Gastroesophageal sphincter (tissue), 4 donors: ENCODE data around the gene ELOVL6. TPM values are rescaled to one million over a fixed set of nuclear protein-coding genes. Genes with fewer than 3 reads are reported as not detected.
"Not testable (repeated sequence)": the region's sequence is repeated elsewhere in the genome, so short reads cannot be mapped to it uniquely, and the experiment has no call there.

Experiments used
- ATAC-seq: fragments of 150-250 bp; one replicate; pipeline ENCODE4 v1.9.1; 2016; ENCODE audit warnings: mild to moderate bottlenecking, moderate library complexity
- H3K27ac ChIP-seq, 4 donors: fragments of 200-600 bp; sonication (generic) in 3 of 4; 1 replicate in 3 of 4; 2 replicates in 1 of 4; pipeline ENCODE4 v1.5.1; 2016 to 2019
- H3K27me3 ChIP-seq: fragments of 200-600 bp; sonication (generic); one replicate; pipeline ENCODE4 v1.5.1; 2019
- H3K36me3 ChIP-seq, 2 donors: fragments of 200-600 bp; sonication (generic); one replicate each; pipeline ENCODE4 v1.5.1; 2019; ENCODE audit warnings: control low read depth in 1 of 2
- H3K4me1 ChIP-seq, 3 donors: fragments of 200-600 bp; sonication (generic); 1 replicate in 2 of 3; 2 replicates in 1 of 3; pipeline ENCODE4 v1.5.1; 2016 to 2019; ENCODE audit warnings: control low read depth in 2 of 3
- H3K4me3 ChIP-seq, 2 donors: fragments of 200-600 bp; sonication (generic); one replicate each; pipeline ENCODE4 v1.5.1; 2019; ENCODE audit warnings: mild to moderate bottlenecking in 1 of 2, moderate library complexity in 1 of 2
- H3K9me3 ChIP-seq, 3 donors: fragments of 200-600 bp; sonication (generic); one replicate each; pipeline ENCODE4 v1.5.1; 2017 to 2019; ENCODE audit warnings: control low read depth in 2 of 3
- CTCF ChIP-seq, 4 experiments: fragments of 200-600 bp in 2 of 4; fragments of 450-650 bp in 2 of 4; sonication (generic) in 1 of 4; IDR thresholded peaks; one replicate each; pipeline ENCODE4 v1.5.1; 2017 to 2019; ENCODE audit warnings: antibody characterized with exemption in 4 of 4, mild to moderate bottlenecking in 2 of 4, moderate library complexity in 2 of 4
- EP300 ChIP-seq: sonication (generic); formaldehyde crosslinking; IDR thresholded peaks from one replicate; pipeline ENCODE4 v1.6.1; 2017; ENCODE audit warnings: antibody characterized with exemption, mild to moderate bottlenecking
- POLR2A ChIP-seq, 2 donors: fragments of 450-650 bp; IDR thresholded peaks; one replicate each; pipeline ENCODE4 v1.6.1; 2017; ENCODE audit warnings: antibody characterized with exemption in 2 of 2, mild to moderate bottlenecking in 2 of 2, moderate library complexity in 1 of 2
- POLR2AphosphoS5 ChIP-seq: sonication (generic); formaldehyde crosslinking; IDR thresholded peaks from one replicate; pipeline ENCODE4 v1.6.1; 2017; ENCODE audit warnings: antibody characterized with exemption
- WGBS, 2 donors: methylation state at CpG; one replicate each; pipeline ENCODE4 v1.1.5; 2018; ENCODE audit warnings: low coverage in 1 of 2; 5-methylcytosine and 5-hydroxymethylcytosine counted together
- total RNA-seq, 4 donors: library from RNA; depleted of rRNA; stranded (reverse); fragments of >200 nt; gene quantifications; one replicate each; pipeline ENCODE4 v1.1.0, GENCODE V29; 2016

ELOVL6 gene
- total RNA-seq, 4 donors from 2014 or later, result 2.7 to 6.0 (median 3.5) TPM

GRCh38 chr4:110084154-110084553, 114.3 kb downstream of the ELOVL6 start:
- Histone ChIP-seq H3K36me3 (no peaks in the 10 kb centered on the region), H3K9me3 (no peaks in the 10 kb centered on the region), H3K4me3 (no peak overlapping the region), H3K27me3 (no peaks in the 10 kb centered on the region), H3K4me1 (peaks cover 0 to 11% (median 0%) of the 10 kb centered on the region in 3 donors), H3K27ac (no peak overlapping the region)
- 0 to 40% methylated on average over 1 to 2 of the region's 3 CpGs for WGBS, 2 donors
- no peak for ATAC-seq
- no peak for TF ChIP-seq CTCF (IDR thresholded peaks at IDR 0.05)
- no peak for TF ChIP-seq POLR2A (IDR thresholded peaks at IDR 0.05)
- no peak for TF ChIP-seq EP300
- TF ChIP-seq POLR2AphosphoS5, result no peak

GRCh38 chr4:110078148-110078547, 120.3 kb downstream of the ELOVL6 start:
- H3K4me3 ChIP-seq, H3K27me3 ChIP-seq, H3K9me3 ChIP-seq, H3K27ac ChIP-seq, H3K4me1 ChIP-seq, ATAC-seq, H3K36me3 ChIP-seq: not testable (repeated sequence)
- 94% methylated on average over 2 of the region's 2 CpGs; no CpG with 5 or more reads in 1 of the 2 donors for WGBS, 2 donors

- not testable (repeated sequence) for H3K27me3 ChIP-seq, ATAC-seq, H3K36me3 ChIP-seq, H3K4me1 ChIP-seq, H3K9me3 ChIP-seq, H3K27ac ChIP-seq, H3K4me3 ChIP-seq
- no CpG with 5 or more reads among the region's 11 CpGs for WGBS, 2 donors
These were observed 121.6 kb downstream of the ELOVL6 start for GRCh38 chr4:110076828-110077227.

DNA sequence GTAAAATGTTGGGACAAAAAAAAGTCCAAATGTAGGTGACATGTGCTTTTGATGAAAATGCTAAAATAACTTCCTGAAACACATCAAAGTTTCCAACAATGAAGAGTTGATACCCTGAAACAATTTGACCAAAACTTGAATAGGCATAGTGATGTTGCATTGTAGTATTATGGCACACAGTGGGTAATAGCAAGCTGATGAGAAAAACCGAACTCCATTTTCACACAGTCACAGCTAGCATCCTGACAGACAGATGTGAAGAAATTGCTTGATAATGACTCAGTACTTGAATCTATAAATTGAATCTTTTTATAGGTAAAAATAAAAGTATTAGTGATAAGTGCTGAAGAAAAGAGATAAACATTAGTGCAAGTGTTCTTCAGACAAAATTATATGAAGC, 122.5 kb downstream of the ELOVL6 start:
- Histone ChIP-seq H3K4me3 (no peak overlapping the region), H3K27ac (no peak overlapping the region), H3K36me3 (no peaks in the 10 kb centered on the region), H3K4me1 (peaks cover 0 to 9% (median 0%) of the 10 kb centered on the region in 3 donors), H3K9me3 (no peaks in the 10 kb centered on the region), H3K27me3 (no peaks in the 10 kb centered on the region)
- ATAC-seq, result no peak
- no peak for TF ChIP-seq EP300
- TF ChIP-seq POLR2AphosphoS5, result no peak
- TF ChIP-seq POLR2A (IDR thresholded peaks at IDR 0.05), result no peak
- no peak for TF ChIP-seq CTCF (IDR thresholded peaks at IDR 0.05)
- 88% methylated on average over 1 of the region's 1 CpG; no CpG with 5 or more reads in 1 of the 2 donors for WGBS, 2 donors

- Histone ChIP-seq H3K4me3 (no peak overlapping the region), H3K4me1 (peaks cover 0 to 9% (median 0%) of the 10 kb centered on the region in 3 donors), H3K9me3 (no peaks in the 10 kb centered on the region), H3K27me3 (no peaks in the 10 kb centered on the region), H3K36me3 (no peaks in the 10 kb centered on the region), H3K27ac (no peak overlapping the region)
- TF ChIP-seq EP300 (no peak), CTCF (IDR thresholded peaks at IDR 0.05) (no peak), POLR2AphosphoS5 (no peak)
- ATAC-seq, result no peak
These were observed 123.2 kb downstream of the ELOVL6 start for GRCh38 chr4:110075083-110075738.

- peaks cover 0 to 9% (median 0%) of the 10 kb centered on the region in 3 donors for H3K4me1 ChIP-seq
- H3K36me3 ChIP-seq, result no peaks in the 10 kb centered on the region
- no peak for TF ChIP-seq POLR2A (IDR thresholded peaks at IDR 0.05)
- TF ChIP-seq CTCF (IDR thresholded peaks at IDR 0.05), result no peak
- TF ChIP-seq EP300, result no peak
- TF ChIP-seq POLR2AphosphoS5, result no peak
- H3K27me3 ChIP-seq, result no peaks in the 10 kb centered on the region
- no peak overlapping the region for H3K4me3 ChIP-seq
- no peak overlapping the region for H3K27ac ChIP-seq
- WGBS, 2 donors, result 69 to 85% methylated on average over 4 of the region's 4 CpGs
- no peak for ATAC-seq
- no peaks in the 10 kb centered on the region for H3K9me3 ChIP-seq
These were observed 123.8 kb downstream of the ELOVL6 start for GRCh38 chr4:110074570-110074969.
